Activated naive CD4-positive, alpha-beta T cell treated with anti-CD3 and anti-CD28 coated beads, Interleukin-2, amount 10 ng/mL, durations not matched to agents 7 days and 5 days (primary cell): Measurements from ENCODE around the gene PHKB.

Source experiments
- CTCF ChIA-PET: fragments of 350-600 bp; sonication (Branson Sonifier 250); formaldehyde crosslinking; loops from one replicate; lab custom pipeline; 2021; ENCODE audit warnings: antibody characterized with exemption; lab: Charles Lee
- DNase-seq: peaks from one replicate; pipeline ENCODE4 v3.0.0-alpha.2; 2020
- H3K27ac Mint-ChIP-seq: one replicate; pipeline ENCODE4 v1.8.0; 2021; ENCODE audit warnings: mild to moderate bottlenecking, moderate library complexity, mixed read lengths
- H3K27me3 Mint-ChIP-seq: one replicate; pipeline ENCODE4 v1.8.0; 2021; ENCODE audit warnings: mild to moderate bottlenecking, mixed read lengths
- H3K36me3 Mint-ChIP-seq: one replicate; pipeline ENCODE4 v1.8.0; 2021; ENCODE audit warnings: mixed read lengths
- H3K4me1 Mint-ChIP-seq: one replicate; pipeline ENCODE4 v1.8.0; 2021; ENCODE audit warnings: mixed read lengths
- H3K4me3 Mint-ChIP-seq: one replicate; pipeline ENCODE4 v1.8.0; 2021; ENCODE audit warnings: mild to moderate bottlenecking, moderate library complexity, mixed read lengths
- H3K9me3 Mint-ChIP-seq: one replicate; pipeline ENCODE4 v1.8.0; 2021; ENCODE audit warnings: mixed read lengths

The PHKB gene

DNA sequence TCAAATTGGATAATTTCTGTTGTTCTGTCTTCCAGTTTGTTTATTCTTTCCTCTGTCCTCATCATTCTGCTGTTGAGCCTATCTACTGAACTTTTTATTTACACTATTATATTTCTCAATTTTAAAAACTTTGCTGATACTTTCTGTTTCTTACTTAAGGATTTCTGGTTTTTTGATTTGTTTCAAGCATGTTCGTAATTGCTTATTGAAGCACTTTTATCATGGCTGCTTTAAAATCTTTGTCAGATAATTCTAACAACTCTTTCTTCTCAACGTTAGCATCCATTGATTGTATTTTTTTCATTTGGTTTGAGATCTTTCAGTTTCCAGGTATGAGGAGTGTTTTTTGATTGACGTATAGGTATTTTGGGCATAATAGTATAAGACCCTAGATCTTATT lies 116.9 kb downstream of the PHKB start:
- H3K4me3 Mint-ChIP-seq: no peak overlapping the region
- DNase-seq: no peak
- H3K27ac Mint-ChIP-seq: no peak overlapping the region
- CTCF ChIA-PET: no interaction called here
- peaks cover 31% of the 10 kb centered on the region for H3K4me1 Mint-ChIP-seq
- H3K36me3 Mint-ChIP-seq: peaks cover 29% of the 10 kb centered on the region
- H3K27me3 Mint-ChIP-seq: no peaks in the 10 kb centered on the region
- peaks cover 8% of the 10 kb centered on the region for H3K9me3 Mint-ChIP-seq

DNA sequence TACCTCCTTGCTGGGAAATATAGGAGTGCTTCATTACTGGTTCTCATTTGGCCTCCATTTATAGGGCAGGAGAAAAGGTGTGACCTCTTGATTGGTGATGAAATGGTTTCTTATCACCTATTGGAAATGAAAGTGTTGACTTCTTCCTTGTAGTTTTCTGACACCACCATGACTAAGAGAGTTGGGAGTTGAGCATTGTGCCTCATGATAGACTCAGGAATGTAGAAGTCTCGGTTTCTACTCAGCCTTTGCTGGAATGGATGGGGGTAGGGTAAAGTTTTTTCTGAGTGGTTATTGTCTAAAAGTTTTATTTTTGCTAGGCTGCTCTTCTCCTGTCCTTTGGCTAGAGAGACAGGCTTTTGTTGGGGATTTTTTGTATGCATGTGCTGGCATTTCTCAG lies 117.4 kb downstream of the PHKB start:
- peaks cover 25% of the 10 kb centered on the region for H3K4me1 Mint-ChIP-seq
- H3K9me3 Mint-ChIP-seq: peaks cover 8% of the 10 kb centered on the region
- no peaks in the 10 kb centered on the region for H3K27me3 Mint-ChIP-seq
- no peak overlapping the region for H3K4me3 Mint-ChIP-seq
- CTCF ChIA-PET: no interaction called here
- DNase-seq: no peak
- no peak overlapping the region for H3K27ac Mint-ChIP-seq
- peaks cover 34% of the 10 kb centered on the region for H3K36me3 Mint-ChIP-seq

DNA sequence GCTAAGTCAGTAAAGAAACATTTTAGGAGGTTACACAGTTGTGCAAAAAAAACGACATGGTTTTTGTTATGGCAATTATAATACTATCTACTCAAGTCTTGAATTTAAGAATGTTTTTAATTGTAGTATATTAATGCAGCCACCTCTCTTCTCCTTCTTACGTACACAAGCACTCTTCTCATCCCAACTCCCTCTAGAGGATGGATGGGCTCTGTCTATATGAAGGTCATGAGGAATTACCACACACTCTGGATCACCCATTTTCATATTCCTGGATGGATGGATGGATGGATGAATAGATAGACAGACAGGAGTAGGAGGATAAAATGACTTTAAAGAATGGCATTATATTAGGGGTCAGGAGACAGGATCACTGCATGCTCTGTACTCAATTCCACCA lies 120.0 kb downstream of the PHKB start:
- peaks cover 21% of the 10 kb centered on the region for H3K36me3 Mint-ChIP-seq
- H3K27me3 Mint-ChIP-seq: no peaks in the 10 kb centered on the region
- peaks cover 5% of the 10 kb centered on the region for H3K4me1 Mint-ChIP-seq
- H3K4me3 Mint-ChIP-seq: no peak overlapping the region
- H3K9me3 Mint-ChIP-seq: peaks cover 3% of the 10 kb centered on the region
- H3K27ac Mint-ChIP-seq: no peak overlapping the region
- no peak for DNase-seq
- CTCF ChIA-PET: no interaction called here

DNA sequence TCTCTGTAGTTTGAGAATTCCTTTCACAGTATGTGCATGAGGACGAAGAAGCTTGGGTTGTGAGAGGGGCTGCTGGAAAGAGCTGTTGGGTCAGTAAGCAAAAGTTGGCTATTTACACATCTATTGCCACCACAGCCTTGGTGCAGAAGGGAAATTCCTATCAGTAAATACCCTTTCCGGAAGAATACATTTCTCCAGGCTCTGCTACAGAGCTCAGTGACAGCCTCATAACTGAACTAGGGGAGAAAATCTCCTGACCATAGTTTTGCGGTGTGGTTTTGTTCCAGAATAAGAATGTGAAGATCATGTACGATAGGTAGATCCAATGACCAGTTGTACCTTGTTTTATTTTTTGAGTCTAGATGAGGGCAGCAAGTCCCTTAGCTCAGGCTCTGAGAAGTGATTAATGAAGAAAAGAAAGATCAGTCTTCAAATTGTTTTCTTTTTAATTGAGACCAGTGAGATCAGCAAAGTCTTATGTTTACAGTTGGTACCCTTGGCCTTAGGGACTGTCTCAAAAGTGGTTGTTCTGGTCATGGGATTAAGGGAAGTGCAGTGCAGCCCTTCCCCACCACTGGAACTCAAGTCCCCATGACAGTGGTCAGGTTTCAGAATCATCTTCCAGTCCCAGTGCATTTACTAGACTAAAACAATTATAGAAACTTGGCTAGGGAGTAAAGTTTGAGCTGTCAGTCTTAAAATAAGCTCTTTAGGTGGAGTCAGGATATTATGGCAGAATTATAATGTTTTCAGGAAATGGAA lies 123.5 kb downstream of the PHKB start:
- CTCF ChIA-PET: no interaction called here
- Mint-ChIP-seq H3K27ac (no peak overlapping the region), H3K4me3 (no peak overlapping the region), H3K9me3 (no peaks in the 10 kb centered on the region), H3K4me1 (no peaks in the 10 kb centered on the region), H3K36me3 (peaks cover 18% of the 10 kb centered on the region), H3K27me3 (no peaks in the 10 kb centered on the region)
- no peak for DNase-seq

DNA sequence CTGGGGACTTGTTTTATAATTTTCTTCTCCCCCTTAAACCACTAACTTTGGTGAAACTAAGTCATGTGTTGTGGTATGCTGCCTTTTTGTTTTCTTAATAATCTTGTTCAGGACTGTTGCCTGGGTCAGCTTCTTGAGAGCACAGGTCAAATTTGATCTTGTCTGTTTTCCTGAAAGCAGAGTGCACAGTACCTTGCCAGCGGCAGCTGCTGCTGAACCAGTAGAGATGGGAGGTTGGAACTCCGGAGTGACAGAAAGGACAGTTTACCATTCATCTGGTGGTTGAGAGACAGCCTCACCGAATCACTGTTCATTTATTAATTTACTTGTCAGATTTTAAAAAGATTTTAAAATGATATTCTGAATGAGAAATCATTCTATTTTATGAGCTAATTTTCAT lies 125.0 kb downstream of the PHKB start:
- Mint-ChIP-seq H3K27me3 (no peaks in the 10 kb centered on the region), H3K36me3 (peaks cover 25% of the 10 kb centered on the region), H3K9me3 (no peaks in the 10 kb centered on the region), H3K4me3 (no peak overlapping the region), H3K4me1 (no peaks in the 10 kb centered on the region), H3K27ac (no peak overlapping the region)
- DNase-seq: no peak
- CTCF ChIA-PET: no interaction called here

DNA sequence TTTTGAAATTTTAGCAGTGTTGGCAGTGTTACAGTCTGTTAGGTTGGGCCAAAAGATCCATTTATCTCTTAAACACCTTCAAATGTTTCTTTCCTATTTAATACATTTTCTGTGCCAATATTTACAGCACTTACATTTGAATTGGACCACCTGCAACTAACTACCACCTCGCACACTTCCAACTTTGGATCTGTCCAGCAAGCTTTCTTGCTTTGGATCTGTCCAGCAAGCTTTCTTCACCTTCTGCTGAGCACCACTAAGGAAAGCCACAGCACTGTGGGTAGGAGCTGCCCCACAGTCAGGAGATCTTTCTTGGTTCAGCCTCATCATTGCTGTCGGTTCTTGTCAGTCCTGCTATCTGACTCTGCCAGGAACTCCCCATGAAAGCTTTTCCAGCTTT lies 129.3 kb downstream of the PHKB start:
- Mint-ChIP-seq H3K4me1 (no peaks in the 10 kb centered on the region), H3K27me3 (no peaks in the 10 kb centered on the region), H3K9me3 (no peaks in the 10 kb centered on the region), H3K4me3 (no peak overlapping the region), H3K36me3 (peaks cover 29% of the 10 kb centered on the region), H3K27ac (no peak overlapping the region)
- DNase-seq: no peak
- CTCF ChIA-PET: no interaction called here

DNA sequence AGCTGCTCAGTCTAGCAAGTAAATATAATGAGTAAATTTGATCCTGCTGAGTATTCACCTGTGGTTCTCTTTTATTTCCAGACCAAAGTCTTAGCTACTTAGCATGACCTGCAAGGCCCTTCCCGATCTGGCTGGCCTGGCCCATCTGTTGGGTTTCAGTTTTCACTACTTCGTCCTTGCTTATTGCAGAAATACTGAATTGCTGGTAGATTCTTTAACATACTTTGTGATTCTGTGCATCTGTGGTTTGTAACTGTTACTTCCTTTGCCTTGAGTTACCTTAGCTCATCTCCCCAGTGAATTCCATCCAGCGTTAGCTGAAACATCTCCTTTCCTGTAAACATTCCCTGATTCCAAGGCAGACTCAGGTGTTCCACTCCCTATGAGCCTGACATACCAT lies 131.1 kb downstream of the PHKB start:
- no peak overlapping the region for H3K27ac Mint-ChIP-seq
- peaks cover 33% of the 10 kb centered on the region for H3K36me3 Mint-ChIP-seq
- H3K27me3 Mint-ChIP-seq: no peaks in the 10 kb centered on the region
- no peak overlapping the region for H3K4me3 Mint-ChIP-seq
- CTCF ChIA-PET: interaction anchor here (1.3 to 1.4 kb wide), 2 partner anchors 10 kb away, joined by 3 to 4 read pairs; no protein-coding TSS in a partner anchor
- no peak for DNase-seq
- H3K9me3 Mint-ChIP-seq: no peaks in the 10 kb centered on the region
- H3K4me1 Mint-ChIP-seq: no peaks in the 10 kb centered on the region

DNA sequence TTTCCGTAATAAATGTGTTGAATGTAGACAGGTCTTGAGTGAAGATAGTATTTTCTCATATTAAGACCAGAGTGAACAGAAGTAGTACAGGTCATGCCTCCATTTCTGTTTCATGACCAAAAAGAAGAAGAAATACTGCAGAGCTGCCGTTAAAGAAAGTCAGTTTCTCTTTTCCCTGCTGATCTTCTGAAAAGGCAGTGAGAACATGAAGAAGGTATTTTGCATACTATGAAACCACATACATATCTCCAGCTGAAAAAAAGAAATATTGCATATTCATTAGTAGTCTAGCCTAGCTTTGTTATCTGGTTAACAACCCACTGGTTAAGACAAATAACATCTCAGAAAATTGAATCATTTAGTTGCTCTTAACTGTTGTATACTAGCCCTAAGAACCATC lies 138.4 kb downstream of the PHKB start:
- Mint-ChIP-seq H3K27ac (no peak overlapping the region), H3K36me3 (peaks cover 24% of the 10 kb centered on the region), H3K9me3 (no peaks in the 10 kb centered on the region), H3K4me3 (no peak overlapping the region), H3K4me1 (peaks cover 3% of the 10 kb centered on the region), H3K27me3 (no peaks in the 10 kb centered on the region)
- CTCF ChIA-PET: no interaction called here
- DNase-seq: no peak

DNA sequence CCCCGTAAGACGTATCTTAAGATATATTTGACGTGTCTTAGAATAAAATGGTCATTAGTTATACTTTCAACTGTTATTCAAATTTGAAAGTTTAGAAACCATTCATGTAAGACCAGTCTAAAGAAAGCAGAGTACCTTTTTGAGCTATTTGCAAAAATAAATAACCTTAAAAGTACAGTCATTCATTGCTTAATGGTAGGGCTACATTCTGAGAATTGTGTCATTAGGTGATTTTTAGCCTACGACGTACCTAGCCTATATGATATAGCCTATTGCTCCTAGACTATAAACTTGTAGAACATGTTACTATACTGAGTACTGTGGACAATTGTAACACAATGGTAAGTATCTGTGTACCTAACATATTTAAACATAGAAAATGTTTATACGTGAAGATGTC lies 139.2 kb downstream of the PHKB start:
- DNase-seq: no peak
- Mint-ChIP-seq H3K4me3 (no peak overlapping the region), H3K4me1 (peaks cover 3% of the 10 kb centered on the region), H3K27ac (no peak overlapping the region), H3K27me3 (no peaks in the 10 kb centered on the region), H3K9me3 (no peaks in the 10 kb centered on the region), H3K36me3 (peaks cover 23% of the 10 kb centered on the region)
- CTCF ChIA-PET: no interaction called here

DNA sequence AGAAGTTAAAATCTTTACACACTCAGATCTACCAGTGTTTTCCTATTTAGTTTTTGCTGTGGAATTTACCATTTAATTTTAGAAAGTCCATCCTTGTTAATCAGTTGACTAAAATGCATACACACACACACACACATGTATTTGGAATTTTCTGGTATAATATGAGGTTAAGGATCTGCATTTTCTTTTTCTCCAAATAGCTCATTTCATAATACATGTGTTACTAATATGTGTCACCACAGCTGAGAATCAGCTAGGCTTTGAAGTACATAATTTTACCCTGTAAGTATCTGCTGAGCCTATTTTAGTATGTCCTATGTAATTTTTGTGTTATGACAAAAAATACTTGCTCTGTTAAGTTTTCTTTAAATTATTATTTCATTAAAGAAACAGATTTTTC lies 143.2 kb downstream of the PHKB start:
- CTCF ChIA-PET: no interaction called here
- peaks cover 13% of the 10 kb centered on the region for H3K36me3 Mint-ChIP-seq
- no peaks in the 10 kb centered on the region for H3K9me3 Mint-ChIP-seq
- peaks cover 3% of the 10 kb centered on the region for H3K4me1 Mint-ChIP-seq
- no peaks in the 10 kb centered on the region for H3K27me3 Mint-ChIP-seq
- no peak overlapping the region for H3K4me3 Mint-ChIP-seq
- DNase-seq: no peak
- H3K27ac Mint-ChIP-seq: no peak overlapping the region

DNA sequence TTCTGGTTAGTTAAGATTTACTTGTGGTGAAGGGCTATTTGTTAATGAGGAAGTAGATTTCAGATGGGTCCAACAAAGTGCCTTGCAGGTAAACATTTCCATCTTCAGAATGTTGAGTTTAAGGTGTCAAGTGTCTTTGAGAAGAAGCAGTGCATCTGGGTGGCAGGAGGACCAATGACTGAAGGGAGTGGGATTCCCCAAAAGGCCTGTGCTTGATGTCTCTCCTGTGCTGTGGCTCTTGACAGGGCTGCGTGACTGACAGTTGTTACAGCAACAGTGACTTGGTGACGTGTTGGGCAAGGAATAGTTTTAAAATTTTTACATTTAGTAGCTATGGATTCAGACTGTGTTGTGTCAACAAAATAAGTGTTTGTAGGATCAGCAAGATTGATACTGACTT lies 149.9 kb downstream of the PHKB start:
- Mint-ChIP-seq H3K9me3 (no peaks in the 10 kb centered on the region), H3K36me3 (peaks cover 32% of the 10 kb centered on the region), H3K27ac (no peak overlapping the region), H3K4me1 (no peaks in the 10 kb centered on the region), H3K27me3 (no peaks in the 10 kb centered on the region), H3K4me3 (no peak overlapping the region)
- no peak for DNase-seq
- CTCF ChIA-PET: no interaction called here

DNA sequence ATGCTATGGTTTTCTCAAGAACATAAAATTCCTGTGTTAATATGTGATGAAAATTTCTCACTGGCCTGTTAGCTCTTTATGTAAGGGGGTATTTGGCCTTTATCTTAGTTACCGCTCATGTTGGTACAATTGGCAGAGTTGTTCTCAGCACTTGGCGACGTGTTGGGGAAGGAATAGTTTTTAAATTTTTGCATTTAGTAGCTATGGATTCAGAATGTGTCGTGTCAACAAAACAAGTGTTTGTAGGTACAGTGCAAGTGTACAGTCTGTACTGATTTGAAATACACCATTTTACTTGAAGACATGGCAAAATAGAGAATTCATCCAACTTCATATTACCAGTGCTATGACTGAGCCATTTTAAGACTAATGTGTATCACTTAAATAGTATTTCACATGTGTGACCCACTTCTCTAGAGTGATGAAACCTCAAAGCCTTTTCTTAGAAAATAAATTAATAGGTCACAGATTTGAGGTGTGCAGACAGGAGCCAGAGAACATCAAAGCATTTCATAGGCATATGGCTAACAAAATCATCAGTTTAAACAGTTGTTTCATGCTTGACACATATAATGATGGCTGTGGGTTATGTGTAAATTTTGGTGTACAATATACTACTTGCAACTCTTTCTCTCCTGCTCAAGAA lies 150.8 kb downstream of the PHKB start:
- Mint-ChIP-seq H3K27ac (no peak overlapping the region), H3K4me1 (no peaks in the 10 kb centered on the region), H3K36me3 (peaks cover 32% of the 10 kb centered on the region), H3K9me3 (no peaks in the 10 kb centered on the region), H3K27me3 (no peaks in the 10 kb centered on the region), H3K4me3 (no peak overlapping the region)
- CTCF ChIA-PET: no interaction called here
- DNase-seq: no peak

DNA sequence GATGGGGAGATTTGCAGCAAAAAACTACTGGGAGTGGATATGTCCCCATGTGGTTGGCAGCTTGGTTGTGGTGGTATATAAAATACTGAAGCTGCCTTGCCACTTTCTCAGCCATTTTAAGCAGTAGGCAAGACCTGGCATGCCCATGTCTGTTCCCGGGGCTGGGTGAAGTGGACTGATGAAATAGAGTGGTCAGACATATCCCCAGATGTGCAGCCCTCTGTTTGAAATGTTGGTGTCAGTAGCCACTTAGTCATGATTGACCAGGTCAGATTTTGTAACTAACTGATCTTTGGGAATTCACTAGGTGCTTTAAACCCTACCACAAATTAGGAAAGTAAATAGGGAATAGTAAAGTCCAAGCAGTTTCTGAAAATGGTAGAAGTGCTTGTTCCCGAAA lies 151.6 kb downstream of the PHKB start:
- no peak overlapping the region for H3K27ac Mint-ChIP-seq

DNA sequence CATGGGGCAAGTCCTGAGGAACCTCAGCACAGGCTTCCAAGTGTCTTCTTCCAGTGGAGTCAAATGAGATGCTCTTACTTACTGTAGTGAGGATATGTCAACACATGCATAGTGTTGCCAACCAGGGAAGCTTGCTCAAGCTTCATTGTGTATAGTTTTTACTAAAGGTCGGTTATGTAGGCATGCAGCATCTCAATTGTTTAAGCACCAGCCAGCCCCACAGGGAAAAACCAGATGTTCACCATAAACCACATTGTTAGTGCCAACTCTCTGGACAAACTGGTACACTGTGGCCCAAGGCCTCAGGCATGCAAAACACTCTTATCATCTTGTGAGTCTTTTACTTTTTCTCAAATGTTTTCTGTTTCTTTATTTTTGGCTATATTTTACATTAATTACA lies 152.1 kb downstream of the PHKB start:
- H3K27ac Mint-ChIP-seq: no peak overlapping the region
- no peak overlapping the region for H3K4me3 Mint-ChIP-seq
- H3K4me1 Mint-ChIP-seq: no peaks in the 10 kb centered on the region
- H3K9me3 Mint-ChIP-seq: no peaks in the 10 kb centered on the region
- no peaks in the 10 kb centered on the region for H3K27me3 Mint-ChIP-seq
- DNase-seq: no peak
- peaks cover 31% of the 10 kb centered on the region for H3K36me3 Mint-ChIP-seq
- CTCF ChIA-PET: no interaction called here

More for the DNA sequence above, 151.6 kb downstream of the PHKB start:
- DNase-seq: no peak
- H3K9me3 Mint-ChIP-seq: no peaks in the 10 kb centered on the region
- H3K36me3 Mint-ChIP-seq: peaks cover 29% of the 10 kb centered on the region
- H3K27me3 Mint-ChIP-seq: no peaks in the 10 kb centered on the region
- no peak overlapping the region for H3K4me3 Mint-ChIP-seq
- H3K4me1 Mint-ChIP-seq: no peaks in the 10 kb centered on the region
- CTCF ChIA-PET: no interaction called here

DNA sequence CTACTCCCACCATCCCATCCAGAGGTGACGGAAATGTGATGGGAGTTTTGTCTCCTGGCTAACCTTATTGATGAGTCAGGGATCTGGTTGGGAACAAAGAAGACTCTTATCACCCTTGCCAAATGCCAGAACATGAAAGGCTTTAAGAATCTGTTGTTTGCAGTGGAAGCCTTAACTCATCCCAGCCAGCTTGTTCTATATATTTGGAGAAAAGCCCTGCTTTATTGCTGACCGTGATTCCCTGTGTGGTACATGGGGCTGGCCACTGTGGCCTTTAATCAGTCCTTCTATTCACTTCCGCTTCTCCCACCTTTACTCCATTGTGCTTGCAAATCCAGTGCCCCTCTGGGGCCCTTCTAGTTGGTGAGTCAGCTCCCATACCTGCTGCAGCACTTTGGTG lies 156.6 kb downstream of the PHKB start:
- no peaks in the 10 kb centered on the region for H3K27me3 Mint-ChIP-seq
- no peaks in the 10 kb centered on the region for H3K9me3 Mint-ChIP-seq
- H3K27ac Mint-ChIP-seq: no peak overlapping the region
- H3K4me3 Mint-ChIP-seq: no peak overlapping the region
- DNase-seq: no peak
- peaks cover 9% of the 10 kb centered on the region for H3K36me3 Mint-ChIP-seq
- CTCF ChIA-PET: no interaction called here
- H3K4me1 Mint-ChIP-seq: no peaks in the 10 kb centered on the region
